Hippocampal formation (tissue), 2 donors: ENCODE results near the gene ALDOA.

Experiments
- DNase-seq, 2 donors: peaks; one replicate each; lab custom pipeline; 2025; lab: John Stamatoyannopoulos, UW

The ALDOA gene

GRCh38 chr16:30041841-30042240 is 23.7 kb upstream of the ALDOA start:
- no peak for DNase-seq

DNA sequence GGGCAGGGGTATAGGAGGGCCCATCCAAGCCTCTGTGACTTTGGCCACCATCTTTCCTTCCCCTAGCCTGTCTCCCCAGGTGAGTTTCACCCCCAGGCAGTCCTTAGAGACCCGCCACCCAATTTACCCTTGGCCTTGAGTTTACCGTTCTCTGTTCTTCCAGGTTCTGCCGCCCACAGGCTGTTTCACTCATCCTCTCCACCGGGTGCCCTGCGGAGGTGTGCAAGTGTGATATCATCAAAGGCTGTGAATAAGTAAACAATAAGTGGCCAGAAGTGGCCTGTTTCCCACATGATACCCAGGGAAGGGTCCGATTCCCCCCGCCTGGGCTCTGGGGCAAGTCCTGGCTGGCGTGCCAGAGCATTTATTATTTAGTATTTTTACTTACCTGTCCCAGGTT is 19.4 kb upstream of the ALDOA start:
- no peak for DNase-seq

DNA sequence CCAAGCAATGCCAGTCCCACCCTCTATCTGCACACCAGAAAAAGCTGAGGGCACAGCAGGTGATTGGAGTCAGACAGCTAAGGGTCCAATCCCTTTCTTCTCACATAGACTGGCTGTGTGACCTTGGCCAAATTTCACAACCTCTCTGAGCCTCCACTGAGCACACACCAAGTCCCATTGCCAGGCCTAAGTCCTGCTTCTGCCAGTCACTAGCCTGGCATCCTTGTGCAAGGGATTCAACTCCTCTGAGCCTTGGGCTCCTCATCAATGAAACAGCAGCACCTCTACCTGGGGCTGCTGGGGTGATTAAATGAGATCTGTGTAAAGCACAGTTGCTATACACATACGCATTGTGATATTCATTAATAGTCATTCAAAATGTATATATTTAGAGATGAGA is 19.0 kb upstream of the ALDOA start:
- DNase-seq, result no peak

DNA sequence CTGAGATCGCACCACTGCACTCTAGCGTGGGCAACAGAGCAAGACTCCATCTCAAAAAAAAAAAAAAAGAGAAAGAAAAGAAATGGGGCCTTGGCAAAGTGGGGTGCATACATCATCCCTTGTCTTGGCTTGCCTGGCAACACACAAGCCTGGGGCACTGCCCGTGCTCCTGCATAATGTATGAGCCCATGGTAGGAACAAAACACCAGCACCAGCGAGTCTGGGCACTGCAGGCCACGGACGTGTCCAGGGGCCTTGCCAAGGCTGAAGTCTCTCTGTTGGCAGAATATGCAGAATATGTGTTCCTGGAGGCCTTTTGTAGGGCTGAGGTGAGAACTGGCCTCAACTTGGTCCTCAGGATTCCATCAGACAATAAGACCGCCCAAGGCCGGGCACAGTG is 15.7 kb upstream of the ALDOA start:
- peak; percentile 45 to 51 for DNase-seq

GRCh38 chr16:30051518-30051917 is 14.0 kb upstream of the ALDOA start:
- no peak for DNase-seq

- DNase-seq, result peak; percentile 74 to 84
Measured at GRCh38 chr16:30052671-30053372, 12.7 kb upstream of the ALDOA start.

GRCh38 chr16:30053376-30054015 is 12.1 kb upstream of the ALDOA start:
- no peak for DNase-seq

DNA sequence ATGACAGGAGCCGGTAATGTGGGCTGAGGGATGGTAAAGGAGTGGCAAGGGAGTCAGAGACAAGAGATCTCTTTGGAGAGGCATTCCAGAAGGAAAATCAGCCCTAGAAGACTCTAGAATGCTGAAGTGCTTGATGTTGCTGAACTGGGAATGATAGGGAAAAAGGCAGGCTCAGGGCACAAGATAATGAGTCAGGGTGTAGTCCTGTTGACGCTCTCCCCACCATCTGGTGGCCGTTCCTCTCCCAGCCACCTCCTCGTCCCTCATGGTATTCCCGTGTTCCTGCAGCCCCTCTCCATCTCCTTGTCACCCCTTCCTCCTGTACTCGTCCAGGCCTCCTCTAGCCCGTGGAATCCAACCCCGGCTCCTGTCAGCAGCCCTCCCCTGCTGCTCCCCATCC is 11.1 kb upstream of the ALDOA start:
- no peak for DNase-seq

GRCh38 chr16:30054959-30055553 is 10.5 kb upstream of the ALDOA start:
- DNase-seq, result no peak

DNA sequence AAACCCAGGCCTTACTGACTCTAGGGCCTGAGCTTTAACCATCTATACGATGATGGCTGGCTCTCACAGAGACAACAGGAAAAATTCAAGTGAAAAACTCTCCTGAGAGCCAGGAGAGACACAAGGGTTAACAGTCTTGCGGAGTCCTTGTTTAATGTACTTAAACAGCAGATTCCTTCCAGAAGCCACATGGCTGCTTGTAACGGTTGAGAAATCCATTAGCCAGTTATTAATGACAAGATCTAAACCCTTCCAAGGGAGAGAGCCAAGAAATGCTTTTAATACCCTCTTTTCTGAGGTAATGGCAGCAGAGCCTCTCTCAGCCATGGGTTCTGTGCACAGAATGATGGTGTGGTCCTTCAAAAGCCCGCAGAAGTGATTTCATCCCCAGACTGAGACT is 5.2 kb upstream of the ALDOA start:
- no peak for DNase-seq

DNA sequence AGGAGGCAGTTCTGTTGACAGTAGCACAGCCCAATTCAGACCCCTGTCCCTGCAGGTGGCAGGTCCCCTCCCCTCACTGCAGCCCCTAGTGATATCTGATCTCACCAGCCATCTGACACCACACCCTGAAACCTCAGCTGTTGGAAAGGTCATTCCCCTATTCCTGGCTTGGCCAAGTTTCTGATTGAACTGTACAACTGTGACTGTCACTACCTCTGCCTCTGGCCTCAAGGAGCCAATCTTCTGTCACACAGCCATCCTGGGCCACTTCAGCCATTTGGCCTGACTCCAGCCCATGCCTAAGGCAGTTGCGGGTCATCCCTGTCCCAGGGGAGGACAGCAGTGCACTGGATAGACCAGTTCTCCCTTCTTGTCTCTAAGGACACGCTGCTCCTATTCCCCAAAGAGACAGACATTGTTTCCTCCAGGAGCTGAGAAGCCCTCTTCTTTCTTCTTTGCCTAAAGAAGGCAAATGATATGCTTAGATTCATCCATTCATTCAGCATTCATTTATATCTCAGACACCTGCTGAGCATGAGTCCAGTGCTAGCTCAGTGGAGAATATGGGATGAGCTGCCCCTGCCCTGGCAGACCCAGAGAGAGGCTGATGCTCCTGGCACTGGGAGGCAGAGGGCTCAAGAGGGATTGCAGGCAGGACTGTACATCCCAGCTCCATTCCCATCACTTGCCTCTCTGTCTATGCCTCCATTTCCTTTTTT is 4.6 kb upstream of the ALDOA start:
- no peak for DNase-seq

- DNase-seq, result no peak
Measured at GRCh38 chr16:30063278-30063892, 2.2 kb upstream of the ALDOA start.

DNA sequence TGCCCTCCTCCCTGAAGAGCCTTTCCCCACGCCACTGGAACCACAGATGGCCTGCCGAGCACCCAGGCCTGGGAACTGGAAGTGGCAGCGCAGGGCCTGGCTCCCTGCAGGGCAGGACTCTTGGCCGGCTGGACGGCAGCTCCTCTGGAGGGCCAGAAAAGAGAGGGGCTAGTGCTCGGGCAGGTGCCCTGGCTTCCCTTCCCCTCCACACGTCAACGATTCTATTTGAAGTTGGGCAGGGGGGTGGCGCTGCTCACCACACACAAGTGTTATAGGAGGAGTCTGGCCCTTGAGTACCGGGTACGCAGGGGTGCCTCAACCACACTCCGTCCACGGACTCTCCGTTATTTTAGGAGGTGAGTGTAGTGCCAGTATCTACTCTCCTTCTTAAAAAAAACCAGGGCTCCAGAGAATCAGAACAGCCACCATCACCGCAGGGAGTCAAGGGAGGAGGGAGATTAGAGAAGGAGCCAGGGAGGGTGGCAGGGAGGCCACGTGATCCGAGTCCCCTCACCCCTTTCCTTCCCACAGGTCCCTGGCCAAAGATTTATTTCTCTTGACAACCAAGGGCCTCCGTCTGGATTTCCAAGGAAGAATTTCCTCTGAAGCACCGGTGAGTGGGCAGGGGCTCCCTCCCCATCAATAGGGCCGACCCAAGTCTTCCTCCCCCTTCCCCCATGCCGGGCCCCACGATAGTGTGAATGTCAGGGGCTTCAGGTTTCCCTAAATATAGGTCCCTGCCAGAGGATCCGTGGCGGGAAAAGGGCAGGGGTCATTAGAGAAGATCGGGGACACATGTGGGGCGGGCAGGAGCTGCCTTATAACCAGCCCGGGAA is 1.4 kb upstream of the ALDOA start:
- peak; percentile 74 to 87 for DNase-seq

DNA sequence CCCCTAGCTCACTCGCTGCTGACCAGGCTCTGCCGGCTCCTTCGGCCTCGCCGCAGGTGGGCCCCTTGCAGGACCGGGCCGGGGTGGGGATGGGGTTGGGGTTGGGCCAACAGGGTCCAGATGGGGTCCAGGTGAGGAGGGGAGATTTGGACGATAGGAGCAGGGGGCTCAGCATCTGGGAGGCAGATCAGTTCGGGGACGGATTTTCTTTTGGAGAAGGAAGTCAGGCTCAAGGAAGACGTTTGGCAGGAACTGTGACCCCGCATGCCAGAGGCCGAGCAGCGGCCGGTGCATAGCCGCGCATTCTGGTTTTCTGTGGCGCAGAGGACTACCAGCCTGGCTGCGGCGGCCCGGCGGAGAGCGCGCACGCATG is 845 bp upstream of the ALDOA start:
- no peak for DNase-seq

GRCh38 chr16:30065943-30066760 is 592 bp downstream of the ALDOA start:
- no peak for DNase-seq

DNA sequence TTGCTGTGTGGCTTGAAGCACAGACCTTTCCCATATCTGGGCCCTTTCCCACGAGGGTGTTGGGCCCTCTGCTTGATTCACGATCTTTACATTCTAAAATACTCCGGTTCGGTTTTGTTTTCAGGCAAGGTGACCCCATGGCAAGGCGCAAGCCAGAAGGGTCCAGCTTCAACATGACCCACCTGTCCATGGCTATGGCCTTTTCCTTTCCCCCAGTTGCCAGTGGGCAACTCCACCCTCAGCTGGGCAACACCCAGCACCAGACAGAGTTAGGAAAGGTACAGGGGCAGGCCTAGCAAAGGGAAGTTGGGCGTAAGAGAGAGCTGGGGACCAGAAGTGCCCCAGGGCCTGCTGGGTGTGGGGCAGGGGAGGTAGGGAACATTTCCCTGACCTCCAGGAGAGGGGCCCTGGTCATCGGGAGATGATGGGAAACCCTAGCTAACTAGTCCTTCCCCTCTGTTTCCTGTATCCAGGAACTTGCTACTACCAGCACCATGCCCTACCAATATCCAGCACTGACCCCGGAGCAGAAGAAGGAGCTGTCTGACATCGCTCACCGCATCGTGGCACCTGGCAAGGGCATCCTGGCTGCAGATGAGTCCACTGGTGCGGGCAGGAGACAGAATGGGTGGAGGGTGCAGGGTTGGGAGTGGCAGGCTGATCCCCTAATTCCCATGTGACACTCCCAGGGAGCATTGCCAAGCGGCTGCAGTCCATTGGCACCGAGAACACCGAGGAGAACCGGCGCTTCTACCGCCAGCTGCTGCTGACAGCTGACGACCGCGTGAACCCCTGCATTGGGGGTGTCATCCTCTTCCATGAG is 1.4 kb downstream of the ALDOA start:
- DNase-seq, result no peak

- no peak for DNase-seq
Measured at GRCh38 chr16:30067584-30067916, 2.0 kb downstream of the ALDOA start.

- DNase-seq, result no peak
Measured at GRCh38 chr16:30068333-30068732, 2.8 kb downstream of the ALDOA start.

DNA sequence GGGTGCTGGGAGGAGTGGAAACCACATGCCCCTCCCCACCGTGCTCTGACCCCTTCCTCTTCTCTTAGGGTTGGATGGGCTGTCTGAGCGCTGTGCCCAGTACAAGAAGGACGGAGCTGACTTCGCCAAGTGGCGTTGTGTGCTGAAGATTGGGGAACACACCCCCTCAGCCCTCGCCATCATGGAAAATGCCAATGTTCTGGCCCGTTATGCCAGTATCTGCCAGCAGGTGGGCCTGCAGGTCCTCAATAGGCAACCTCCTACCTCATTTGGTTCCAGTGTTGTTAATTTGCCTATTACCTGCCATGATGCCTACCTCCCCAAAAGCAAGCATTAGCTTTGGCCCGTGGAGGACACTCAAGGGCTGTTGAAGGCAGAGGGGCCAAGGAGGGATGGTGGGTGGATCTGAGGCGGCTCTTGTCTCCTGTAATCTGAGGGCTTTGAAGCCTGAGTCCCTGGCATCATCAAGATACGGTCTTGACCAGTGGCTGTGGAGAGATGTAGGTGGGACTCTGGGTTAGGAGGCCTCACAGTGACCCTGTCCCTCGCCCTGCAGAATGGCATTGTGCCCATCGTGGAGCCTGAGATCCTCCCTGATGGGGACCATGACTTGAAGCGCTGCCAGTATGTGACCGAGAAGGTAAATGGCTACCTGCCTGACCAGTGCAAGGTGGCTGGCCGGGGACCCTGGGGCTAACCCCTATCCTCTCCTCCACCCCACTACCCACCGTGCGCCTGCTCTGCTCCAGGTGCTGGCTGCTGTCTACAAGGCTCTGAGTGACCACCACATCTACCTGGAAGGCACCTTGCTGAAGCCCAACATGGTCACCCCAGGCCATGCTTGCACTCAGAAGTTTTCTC is 3.4 kb downstream of the ALDOA start:
- no peak for DNase-seq
